NCI-H2081 treated with DMSO at 0.1 percent for 48 hours (cell line): ENCODE measurements around the gene SPINK7.
"Not testable (repeated sequence)": the region's sequence is repeated elsewhere in the genome, so short reads cannot be mapped to it uniquely, and the experiment has no call there.

ENCODE experiments used
- DNase-seq: peaks from one replicate; lab custom pipeline; 2025; lab: John Stamatoyannopoulos, UW

SPINK7 gene

DNA sequence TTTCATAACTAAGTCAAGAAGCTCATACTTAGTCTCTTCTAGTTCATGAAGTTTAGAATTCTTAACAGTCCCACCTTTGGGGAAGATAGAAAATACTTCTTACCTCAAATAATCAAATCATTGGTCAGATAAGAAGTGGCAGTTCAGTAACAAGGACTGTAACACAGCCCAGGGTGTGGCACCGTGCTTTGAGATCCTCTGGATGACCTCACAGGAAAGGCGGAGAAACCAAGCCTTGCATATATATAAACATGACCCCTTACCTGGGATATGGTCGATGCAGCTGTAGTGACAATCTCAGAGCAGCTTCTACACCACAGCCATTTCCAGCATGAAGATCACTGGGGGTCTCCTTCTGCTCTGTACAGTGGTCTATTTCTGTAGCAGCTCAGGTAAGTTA lies at the start of gene SPINK7:
TSS of gene SPINK7 (plus strand) at position 271 of the 400 bp plus-strand sequence. CDS start at position 332, 61 bp downstream.
- DNase-seq: no peak

DNA sequence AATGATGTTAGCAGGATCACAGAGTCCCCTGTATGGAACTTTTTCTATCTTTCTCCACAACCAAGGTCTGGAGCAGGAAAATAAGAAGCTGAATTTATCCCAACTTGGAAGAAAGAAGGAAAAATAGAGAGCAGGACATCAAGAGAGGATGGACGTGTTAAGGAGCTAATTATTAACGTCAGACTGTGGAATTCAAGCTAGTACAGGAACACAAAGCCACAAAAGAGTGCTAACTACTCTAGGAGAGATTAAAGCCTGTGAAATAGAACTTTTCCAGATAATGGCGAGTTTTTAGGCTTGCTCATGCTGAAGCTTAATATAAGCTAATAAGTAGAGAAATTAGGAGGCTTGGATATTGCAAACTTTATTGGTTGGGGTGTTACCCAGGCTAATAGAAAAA lies 44.3 kb upstream of the SPINK7 start:
- DNase-seq: no peak

DNA sequence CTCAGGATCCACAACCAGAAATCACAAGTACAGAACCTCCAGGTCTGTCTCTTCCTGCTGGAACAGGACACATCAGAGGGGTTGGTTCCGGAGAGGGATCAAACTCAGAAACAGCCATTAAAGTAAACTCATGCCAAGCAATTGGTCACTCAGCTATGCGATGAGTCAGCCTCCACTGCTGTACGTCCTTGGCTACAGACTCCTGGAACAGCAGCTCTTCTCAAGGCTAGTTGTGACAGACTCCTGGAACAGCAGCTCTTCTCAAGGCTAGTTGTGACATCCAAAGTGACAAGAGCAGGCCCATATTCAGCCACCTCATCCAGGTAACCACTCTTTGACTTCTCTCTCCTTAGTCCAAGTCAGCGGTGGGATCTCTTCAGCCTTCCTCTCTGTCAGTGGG lies 43.7 kb upstream of the SPINK7 start, which contains the start of gene SPINK13:
TSS of gene SPINK13 (plus strand) at position 229 of the 400 bp plus-strand sequence. CDS start 1,279 bp downstream, outside the sequence.
- DNase-seq: no peak

DNA sequence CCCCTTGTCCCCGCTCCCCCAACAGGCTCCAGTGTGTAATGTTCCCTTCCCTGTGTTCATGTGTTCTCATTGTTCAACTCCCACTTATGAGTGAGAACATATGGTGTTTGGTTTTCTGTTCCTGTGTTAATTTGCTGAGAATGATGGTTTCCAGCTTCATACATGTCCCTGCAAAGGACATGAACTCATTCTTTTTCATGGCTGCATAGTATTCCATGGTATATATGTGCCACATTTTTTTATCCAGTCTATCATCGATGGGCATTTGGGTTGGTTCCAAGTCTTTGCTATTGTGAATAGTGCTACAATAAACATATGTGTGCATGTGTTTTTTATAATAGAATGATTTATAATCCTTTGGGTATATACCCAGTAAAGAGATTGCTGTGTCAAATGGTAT lies 37.1 kb upstream of the SPINK7 start:
- not testable (repeated sequence) for DNase-seq

DNA sequence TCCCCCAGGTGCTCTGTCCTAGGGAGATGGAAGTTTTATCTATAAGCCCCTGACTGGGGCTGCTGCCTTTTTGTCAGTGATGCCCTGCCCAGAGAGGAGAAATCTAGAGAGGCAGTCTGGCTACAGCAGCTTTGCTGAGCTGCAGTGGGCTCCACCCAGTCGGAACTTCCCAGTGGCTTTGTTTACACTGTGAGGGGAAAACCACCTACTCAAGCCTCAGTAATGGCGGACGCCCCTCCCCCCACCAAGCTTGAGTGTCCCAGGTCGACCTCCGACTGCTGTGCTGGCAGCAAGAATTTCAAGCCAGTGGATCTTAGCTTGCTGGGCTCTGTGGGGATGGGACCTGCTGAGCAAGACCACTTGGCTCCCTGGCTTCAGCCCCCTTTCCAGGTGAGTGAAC lies 31.3 kb upstream of the SPINK7 start:
- not testable (repeated sequence) for DNase-seq

DNA sequence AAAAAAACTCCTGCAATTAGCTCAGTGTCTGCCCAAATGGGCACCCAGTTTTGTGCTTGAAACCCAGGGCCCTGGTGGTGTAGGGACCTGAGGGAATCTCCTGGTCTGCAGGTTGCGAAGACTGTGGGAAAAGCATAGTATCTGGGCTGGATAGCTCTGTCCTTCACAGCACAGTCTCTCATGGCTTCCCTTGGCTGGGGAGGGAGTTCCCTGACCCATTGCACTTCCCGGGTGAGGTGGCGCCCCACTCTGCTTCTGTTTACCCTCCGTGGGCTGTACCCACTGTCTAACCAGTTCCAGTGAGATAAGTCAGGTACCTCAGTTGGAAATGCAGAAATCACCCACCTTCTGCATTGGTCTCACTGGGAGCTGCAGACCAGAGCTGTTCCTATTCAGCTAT lies 30.9 kb upstream of the SPINK7 start:
- DNase-seq: not testable (repeated sequence)

DNA sequence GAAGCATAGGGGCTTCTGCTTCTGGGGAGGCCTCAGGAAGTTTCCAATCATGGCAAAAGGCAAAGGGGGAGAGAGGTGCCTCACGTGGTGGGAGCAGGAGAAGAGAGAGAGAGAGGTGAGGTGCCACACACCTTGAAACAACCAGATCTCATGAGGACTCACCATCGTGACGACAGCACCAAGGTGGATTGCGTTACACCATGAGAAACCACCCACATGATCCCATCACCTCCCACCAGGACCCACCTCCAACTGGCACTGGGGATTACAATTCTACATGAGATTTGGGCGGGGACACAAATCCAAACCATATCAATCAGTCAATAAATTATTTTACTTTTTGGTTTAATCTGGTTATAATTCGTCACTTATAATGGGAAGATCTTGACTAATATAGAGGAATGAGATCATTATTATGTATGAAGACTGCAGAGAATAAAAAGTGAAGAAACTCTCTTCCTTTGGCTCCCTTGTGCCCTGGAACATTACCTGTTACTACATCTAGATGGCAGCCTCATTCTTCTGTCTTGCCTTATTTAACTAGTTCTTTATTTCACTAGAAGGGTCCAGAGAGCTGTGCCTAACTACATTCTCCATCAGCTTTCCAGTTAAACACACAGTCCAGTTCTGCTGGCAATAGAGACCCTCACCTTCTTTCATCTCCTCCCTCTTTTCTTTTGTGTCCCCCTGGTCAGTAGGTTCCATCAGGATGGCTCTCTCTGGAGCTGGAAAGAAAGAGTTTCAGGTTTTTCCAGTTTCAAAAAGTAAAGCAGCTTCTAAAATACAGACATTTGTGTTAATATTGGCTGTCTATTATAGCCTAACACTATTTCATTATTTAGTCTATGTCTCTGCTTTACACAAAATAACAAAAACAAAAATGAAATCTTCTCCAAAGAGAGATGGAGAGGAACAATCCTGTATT lies 21.7 kb upstream of the SPINK7 start:
- no peak for DNase-seq

DNA sequence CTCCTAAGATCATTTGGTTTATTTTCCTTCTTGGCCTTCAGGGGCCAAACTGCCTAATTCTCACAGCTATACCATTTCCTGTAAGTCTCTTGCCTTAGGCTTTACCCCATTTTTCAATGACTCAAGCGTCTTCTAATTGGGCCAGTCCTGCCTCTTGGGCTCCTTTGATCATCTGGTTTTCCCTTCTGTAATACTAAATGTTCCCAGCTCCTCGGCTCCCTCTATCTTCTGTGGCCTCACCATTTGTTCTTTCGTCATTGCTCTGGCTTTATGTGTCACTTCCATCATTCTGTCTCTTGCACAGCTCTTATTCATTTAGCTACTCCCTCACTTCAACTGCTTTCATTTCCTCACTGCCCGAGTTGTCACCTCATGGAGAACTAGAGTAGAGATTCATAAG lies 14.5 kb upstream of the SPINK7 start:
- no peak for DNase-seq

DNA sequence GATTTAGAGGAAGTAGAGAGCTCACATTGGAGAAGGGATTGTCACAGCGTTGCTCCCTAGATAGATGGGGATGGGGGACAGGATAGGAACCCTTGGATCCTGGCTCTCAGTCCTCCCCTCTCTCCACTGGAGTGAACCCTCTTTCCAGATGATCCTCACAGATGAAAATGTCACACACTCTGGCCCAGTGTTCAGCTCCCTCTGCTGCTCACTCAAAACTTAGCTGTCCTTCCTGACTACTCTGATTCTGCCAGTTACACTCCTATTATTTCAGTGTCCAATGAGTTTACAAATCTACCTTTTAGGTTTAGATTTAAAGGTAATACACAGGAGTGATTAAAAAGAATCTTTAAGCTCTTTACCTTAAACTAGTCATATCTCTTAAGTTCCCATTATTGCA lies 5.8 kb upstream of the SPINK7 start:
- no peak for DNase-seq

DNA sequence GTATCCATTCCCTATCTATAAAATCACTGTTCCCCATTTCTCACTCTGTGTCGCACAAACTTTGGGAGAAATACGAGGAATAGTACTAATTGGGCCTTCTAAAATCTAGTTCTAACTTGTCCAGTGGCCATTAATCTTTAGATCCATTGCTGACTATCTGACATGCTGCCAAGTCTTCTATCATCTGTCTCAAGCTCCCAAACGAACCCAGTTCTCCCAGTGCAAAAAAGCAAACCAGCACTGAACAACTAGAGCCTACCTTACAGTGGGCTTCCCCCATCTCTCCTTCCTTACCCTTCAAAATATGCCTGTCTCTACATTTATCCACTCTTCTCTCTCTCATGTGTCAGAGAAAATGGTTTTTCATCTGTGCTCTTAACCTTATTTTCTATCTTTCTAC lies 3.2 kb upstream of the SPINK7 start:
- no peak for DNase-seq

DNA sequence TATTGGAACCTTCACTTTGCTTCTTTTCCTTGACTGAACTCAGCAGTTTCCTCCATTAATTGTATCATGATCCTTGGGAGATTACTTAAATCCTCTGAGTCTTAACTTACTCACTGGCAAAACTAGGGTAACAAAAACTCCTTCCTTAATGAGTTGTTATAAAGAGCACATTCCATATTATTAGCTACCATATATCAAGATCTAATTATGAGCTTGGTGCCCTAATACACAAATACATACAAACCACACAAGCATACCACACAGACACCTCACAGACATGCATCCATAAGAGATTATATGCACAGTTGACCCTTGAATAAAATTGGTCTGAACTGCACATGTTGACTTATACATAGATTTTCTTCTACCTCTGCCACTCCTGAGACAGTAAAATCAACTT lies 2.5 kb upstream of the SPINK7 start:
- DNase-seq: no peak

DNA sequence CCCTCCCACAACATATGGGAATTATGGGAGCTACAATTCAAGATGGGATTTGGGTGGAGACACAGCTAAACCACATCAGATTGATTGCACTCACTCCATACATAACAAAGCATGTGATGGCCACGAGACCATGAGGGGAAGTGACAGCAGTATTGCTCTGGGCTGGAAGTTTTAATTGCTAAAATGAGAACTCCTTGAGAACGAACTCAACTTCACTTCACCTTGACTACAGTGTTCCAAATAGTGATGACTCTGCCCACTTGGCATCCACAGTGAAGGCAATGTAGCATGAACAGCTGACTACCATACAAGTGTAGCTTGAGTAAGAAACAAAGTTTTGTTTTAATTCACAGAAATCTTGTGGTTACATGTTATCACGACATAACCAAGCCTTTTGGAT lies 739 bp upstream of the SPINK7 start:
- no peak for DNase-seq

DNA sequence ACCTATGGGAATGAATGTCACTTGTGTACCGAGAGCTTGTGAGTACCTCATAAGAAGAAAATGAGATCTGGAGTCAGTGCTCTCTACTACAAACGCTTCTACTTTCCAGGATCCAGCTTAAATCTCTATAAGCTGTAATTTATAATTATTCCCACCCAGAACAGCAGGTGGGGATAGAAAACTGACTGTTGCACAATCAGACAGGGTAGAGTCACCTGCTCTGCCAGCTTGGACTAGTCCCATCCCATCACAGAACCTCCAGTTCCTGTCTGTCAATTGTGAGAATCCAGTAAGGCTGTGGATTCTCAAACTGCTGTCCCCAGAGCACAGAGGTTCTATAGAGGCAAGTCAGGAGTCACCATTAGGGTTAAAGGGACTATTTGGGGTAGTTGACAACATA lies 2.0 kb downstream of the SPINK7 start:
- DNase-seq: no peak

DNA sequence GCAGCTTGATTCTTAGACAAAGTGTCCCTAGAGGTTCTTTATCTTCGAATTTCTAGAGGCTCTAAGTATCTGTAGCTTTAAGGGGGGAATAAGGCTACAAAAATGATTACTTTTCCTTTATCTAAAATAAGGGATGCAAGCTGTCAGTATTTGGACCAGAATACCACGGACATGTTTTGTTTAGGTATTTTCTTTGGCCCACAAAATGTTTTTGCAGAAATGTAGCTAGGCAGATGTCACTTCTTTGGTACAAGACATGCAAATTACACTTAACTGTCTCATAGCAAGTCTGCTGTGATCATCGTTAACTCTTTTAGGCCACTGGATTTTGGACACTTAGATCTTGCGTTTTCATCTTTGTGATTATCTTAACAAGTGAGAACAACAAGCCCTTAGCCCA lies 2.5 kb downstream of the SPINK7 start:
- DNase-seq: no peak

DNA sequence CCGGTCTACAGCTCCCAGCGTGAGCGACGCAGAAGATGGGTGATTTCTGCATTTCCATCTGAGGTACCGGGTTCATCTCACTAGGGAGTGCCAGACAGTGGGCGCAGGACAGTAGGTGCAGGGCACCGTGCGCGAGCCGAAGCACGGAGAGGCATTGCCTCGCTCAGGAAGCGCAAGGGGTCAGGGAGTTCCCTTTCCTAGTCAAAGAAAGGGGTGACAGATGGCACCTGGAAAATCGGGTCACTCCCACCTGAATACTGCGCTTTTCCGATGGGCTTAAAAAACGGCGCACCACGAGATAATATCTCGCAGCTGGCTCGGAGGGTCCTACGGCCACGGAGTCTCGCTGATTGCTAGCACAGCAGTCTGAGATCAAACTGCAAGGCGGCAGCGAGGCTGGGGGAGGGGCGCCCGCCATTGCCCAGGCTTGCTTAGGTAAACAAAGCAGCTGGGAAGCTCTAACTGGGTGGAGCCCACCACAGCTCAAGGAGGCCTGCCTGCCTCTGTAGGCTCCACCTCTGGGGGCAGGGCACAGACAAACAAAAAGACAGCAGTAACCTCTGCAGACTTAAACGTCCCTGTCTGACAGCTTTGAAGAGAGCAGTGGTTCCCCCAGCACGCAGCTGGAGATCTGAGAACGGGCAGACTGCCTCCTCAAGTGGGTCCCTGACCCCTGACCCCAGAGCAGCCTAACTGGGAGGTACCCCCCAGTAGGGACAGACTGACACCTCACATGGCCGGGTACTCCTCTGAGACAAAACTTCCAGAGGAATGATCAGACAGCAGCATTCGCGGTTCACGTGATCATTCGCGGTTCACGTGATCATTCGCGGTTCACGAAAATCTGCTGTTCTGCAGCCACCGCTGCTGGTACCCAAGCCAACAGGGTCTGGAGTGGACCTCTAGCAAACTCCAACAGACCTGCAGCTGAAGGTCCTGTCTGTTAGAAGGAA lies 8.1 kb downstream of the SPINK7 start:
- DNase-seq: not testable (repeated sequence)

DNA sequence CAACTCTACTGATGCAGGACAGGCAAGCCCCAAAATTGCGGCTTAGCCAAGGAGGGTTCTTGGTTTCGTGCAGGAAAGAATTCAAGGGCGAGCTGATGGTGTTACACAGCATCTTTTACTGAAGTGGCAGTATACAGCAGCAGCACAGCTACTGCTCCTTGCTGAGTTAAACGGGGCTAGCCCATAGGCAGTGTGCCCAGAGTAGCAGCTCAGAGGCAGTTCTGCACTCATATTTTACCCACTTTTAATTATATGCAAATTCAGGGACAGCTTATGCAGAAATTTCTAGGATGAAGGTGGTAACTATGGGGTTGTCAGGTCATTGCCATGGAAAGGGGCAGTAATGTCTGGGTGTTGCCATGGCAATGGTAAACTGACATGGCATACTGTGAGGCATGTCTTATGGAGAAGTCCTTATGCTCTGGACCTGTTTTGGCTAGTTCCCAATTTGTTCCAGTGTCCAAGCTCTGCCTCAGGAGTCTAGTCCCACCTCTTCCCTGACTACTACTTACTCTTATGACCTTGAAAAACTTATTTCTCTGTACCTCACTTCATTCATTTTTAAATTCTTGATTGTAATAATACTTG lies 21.1 kb downstream of the SPINK7 start:
- DNase-seq: no peak

DNA sequence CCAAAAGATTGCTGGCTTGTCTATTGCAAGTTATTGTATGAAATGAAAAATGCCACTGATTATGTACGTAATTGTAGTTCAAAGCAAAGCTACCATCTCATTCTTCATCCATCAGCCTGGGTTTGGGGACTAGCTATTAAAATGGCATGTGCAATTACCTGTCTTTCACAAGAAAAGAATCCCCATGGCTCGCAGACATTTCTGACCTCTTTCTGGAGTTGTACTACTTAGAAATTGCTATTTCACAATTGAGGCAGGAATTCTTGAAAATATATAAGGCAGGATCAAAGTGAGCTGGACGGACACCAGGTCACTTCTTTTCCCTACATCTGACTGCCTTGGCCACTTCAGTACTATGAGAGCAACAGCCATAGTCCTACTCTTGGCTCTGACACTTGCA lies 23.0 kb downstream of the SPINK7 start, which contains the start of gene SPINK9:
TSS of gene SPINK9 (plus strand) at position 301 of the 400 bp plus-strand sequence. CDS start at position 356, 55 bp downstream.
- DNase-seq: no peak

DNA sequence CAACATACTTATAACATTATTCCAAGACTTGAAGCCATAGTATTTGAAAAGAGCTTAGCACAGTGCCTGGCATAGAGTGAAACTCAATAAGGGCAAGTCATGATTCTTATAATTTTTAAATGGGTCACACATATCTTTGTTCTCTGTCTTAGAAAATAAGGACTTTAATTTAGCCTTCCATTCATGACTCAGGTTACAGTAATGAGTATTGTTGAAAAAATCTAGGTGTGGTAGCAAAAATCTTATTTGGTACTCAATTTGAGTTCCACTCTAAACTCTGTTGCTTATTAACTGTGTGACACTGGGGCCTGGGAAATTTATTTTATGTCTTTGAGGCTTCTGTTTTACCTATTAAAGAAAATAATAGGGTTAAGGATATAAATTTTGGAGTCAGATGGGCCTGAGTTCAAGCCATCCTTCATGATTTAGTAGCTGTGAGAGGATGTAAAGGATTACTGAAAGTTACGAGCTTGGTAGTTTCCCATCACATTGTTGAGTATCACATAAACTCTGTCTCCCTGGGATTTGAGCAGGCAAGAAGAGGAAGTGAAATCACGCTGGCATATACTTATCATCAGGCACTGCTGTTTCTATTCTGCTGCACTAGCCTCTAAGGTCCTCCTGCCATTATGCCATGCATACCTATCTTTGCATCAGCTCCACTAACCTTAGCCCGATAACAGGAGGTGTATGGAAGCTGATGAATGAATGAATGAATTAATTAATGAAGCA lies 24.6 kb downstream of the SPINK7 start:
- DNase-seq: no peak

DNA sequence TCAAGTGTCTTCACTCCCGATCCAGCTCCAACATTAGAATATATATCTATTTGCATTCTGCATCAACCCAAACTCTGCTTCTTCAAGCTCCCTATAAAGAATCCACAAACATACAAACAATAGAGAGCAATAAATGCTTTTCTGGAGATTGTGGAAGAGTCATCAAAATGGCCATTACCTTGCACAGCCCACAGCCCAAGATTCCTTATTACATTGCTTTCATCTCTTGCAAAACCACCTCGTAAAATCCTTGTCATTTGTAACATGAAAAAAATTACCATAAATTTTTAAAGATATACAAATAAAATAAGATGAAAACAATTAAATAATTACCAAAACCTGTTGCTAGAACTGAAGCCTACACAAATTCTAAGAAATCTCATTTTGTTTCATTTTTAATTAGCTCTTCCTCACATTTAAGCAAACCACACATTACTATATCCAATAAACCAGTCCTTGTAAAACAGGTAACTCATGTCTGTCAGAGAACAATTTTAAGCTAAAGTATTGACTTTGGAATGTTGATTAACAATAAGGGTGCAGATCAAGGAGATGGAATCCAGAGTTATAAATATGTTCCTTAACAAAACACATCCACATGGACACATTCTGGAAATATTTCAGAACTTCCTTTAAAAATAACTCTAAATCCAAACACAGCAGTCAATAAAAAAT lies 30.3 kb downstream of the SPINK7 start:
- DNase-seq: no peak

DNA sequence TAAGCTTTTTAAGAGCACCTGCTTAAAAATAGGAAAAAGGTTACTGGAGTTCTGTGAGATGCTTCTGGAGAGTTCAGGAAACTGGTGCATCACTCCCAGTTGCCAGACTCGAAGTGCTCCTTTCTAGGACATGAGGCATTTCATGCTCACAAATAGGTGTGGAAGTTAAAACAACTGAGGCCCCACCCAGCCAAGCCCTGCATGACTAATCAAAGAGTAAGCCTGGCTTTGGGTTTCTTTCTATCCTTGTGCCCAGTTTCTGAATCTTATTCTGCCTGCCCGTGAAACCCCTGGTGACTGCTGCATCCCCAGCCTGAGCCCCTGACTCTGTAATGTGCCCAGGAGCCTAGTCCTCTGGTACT lies 30.8 kb downstream of the SPINK7 start:
- no peak for DNase-seq
